Right lobe of liver (tissue), 6 donors: ENCODE measurements around the gene ADIPOR2. TPM values are rescaled to one million over a fixed set of nuclear protein-coding genes. Genes with fewer than 3 reads are reported as not detected.
A peak's percentile ranks its signal among the peaks of the same experiment; 100 is the strongest.

Source experiments
- ATAC-seq, 4 donors: fragments of 200-7000 bp; cut with Tn5 transposase; one replicate each; pipeline ENCODE4 v1.9.1; 2020; ENCODE audit warnings: mild to moderate bottlenecking in 4 of 4, moderate library complexity in 4 of 4
- DNase-seq, 3 donors: peaks; one replicate each; pipeline ENCODE4 v3.0.0-alpha.2; 2020
- H3K27ac ChIP-seq, 3 donors: fragments of 200-600 bp; one replicate each; pipeline ENCODE4 v1.8.0; 2022
- H3K27me3 ChIP-seq, 2 donors: fragments of 200-600 bp; one replicate each; pipeline ENCODE4 v1.8.0; 2022
- H3K36me3 ChIP-seq, 4 donors: fragments of 200-600 bp; sonication (generic) in 1 of 4; one replicate each; pipeline versions ENCODE4 v1.5.1 to v1.8.0; 2017 to 2022; ENCODE audit warnings: control low read depth in 1 of 4
- H3K4me1 ChIP-seq, 4 donors: fragments of 200-600 bp; sonication (generic) in 1 of 4; one replicate each; pipeline versions ENCODE4 v1.5.1 to v1.8.0; 2017 to 2022; ENCODE audit warnings: control low read depth in 1 of 4
- H3K4me3 ChIP-seq, 3 donors: fragments of 200-600 bp; one replicate each; pipeline ENCODE4 v1.8.0; 2022
- H3K9me3 ChIP-seq, 4 donors: fragments of 200-600 bp; sonication (generic) in 1 of 4; one replicate each; pipeline versions ENCODE4 v1.5.1 to v1.8.0; 2017 to 2022; ENCODE audit warnings: control low read depth in 1 of 4
- CTCF ChIP-seq, 4 donors: fragments of 200-600 bp in 3 of 4; fragments of 450-650 bp in 1 of 4; IDR thresholded peaks; one replicate each; pipeline versions ENCODE4 v1.5.1 to v1.8.0; 2016 to 2022; ENCODE audit warnings: antibody characterized with exemption in 4 of 4, mild to moderate bottlenecking in 2 of 4
- POLR2A ChIP-seq: fragments of 450-650 bp; IDR thresholded peaks from one replicate; pipeline ENCODE4 v1.6.1; 2017; ENCODE audit warnings: antibody characterized with exemption, mild to moderate bottlenecking
- WGBS: methylation state at CpG from one replicate; pipeline ENCODE4 v1.1.6; 2018; ENCODE audit warnings: low coverage, low lambda C conversion rate; ENCODE audit not compliant: insufficient coverage; ENCODE audit errors: missing lambda C conversion rate; 5-methylcytosine and 5-hydroxymethylcytosine counted together
- intact Hi-C, 2 donors: fragments of 100-400 bp; cut with DNase I; formaldehyde crosslinking; loops; one replicate each; pipeline versions ENCODE4 v1.11.2 to v1.14.1; 2022
- total RNA-seq, 6 experiments: library from RNA; depleted of rRNA in 2 of 6; stranded (reverse); fragments of >200 nt in 2 of 6; fragmentation: NEBNext Ultra II Directional in 3 of 6; extraction: Animal tissue kit (Norgen Biotek cat#: 25700) in 3 of 6; gene quantifications; one replicate each; pipeline versions ENCODE4 v1.1.0 to v1.2.4, GENCODE V29; 2016 to 2023
- donor health status: DM: no; HTN: yes; CAD: no.
- donor health status: DM: no; HTN: no; CAD: no.
- donor health status: DM: no; HTN: no; CAD: no.
- donor health status: DM: no; HTN: yes; CAD: no.
- donor health status: DM: no; HTN: yes; CAD: no.

The ADIPOR2 gene
- total RNA-seq, 6 experiments from 2014 or later: 46.5 to 108 (median 59.8) TPM

GRCh38 chr12:1716911-1717310 lies 26.0 kb downstream of the ADIPOR2 start:
- no peaks in the 10 kb centered on the region for H3K27me3 ChIP-seq
- H3K9me3 ChIP-seq: no peaks in the 10 kb centered on the region
- ATAC-seq (peak in 3 of 4 donors; percentile 23 to 64 (median 46)), DNase-seq (no peak)
- intact Hi-C loops: no loop called here
- H3K4me3 ChIP-seq: no peak overlapping the region
- no peaks in the 10 kb centered on the region for H3K36me3 ChIP-seq
- H3K4me1 ChIP-seq: peaks cover 0 to 71% (median 21%) of the 10 kb centered on the region in 4 donors
- no peak for TF ChIP-seq POLR2A
- no peak for TF ChIP-seq CTCF (IDR thresholded peaks at IDR 0.05)
- no peak overlapping the region for H3K27ac ChIP-seq

- intact Hi-C loops: no loop called here
- peaks cover 0 to 52% (median 17%) of the 10 kb centered on the region in 4 donors for H3K4me1 ChIP-seq
- no peak overlapping the region for H3K4me3 ChIP-seq
These were observed 28.3 kb downstream of the ADIPOR2 start for GRCh38 chr12:1719139-1719538.

GRCh38 chr12:1720494-1720893 lies 29.6 kb downstream of the ADIPOR2 start:
- intact Hi-C loops: no loop called here
- H3K9me3 ChIP-seq: no peaks in the 10 kb centered on the region
- H3K4me1 ChIP-seq: peaks cover 0 to 52% (median 17%) of the 10 kb centered on the region in 4 donors
- no peaks in the 10 kb centered on the region for H3K27me3 ChIP-seq
- TF ChIP-seq POLR2A: no peak
- no peak for TF ChIP-seq CTCF (IDR thresholded peaks at IDR 0.05)
- no peaks in the 10 kb centered on the region for H3K36me3 ChIP-seq
- H3K4me3 ChIP-seq: no peak overlapping the region
- WGBS: no CpG with 5 or more reads among the region's 3 CpGs
- no peak for DNase-seq
- H3K27ac ChIP-seq: no peak overlapping the region
- ATAC-seq: no peak

More at GRCh38 chr12:1719139-1719538, 28.3 kb downstream of the ADIPOR2 start:
- Histone ChIP-seq H3K36me3 (no peaks in the 10 kb centered on the region), H3K9me3 (no peaks in the 10 kb centered on the region), H3K27me3 (no peaks in the 10 kb centered on the region), H3K27ac (no peak overlapping the region)
- no peak for TF ChIP-seq CTCF (IDR thresholded peaks at IDR 0.05)
- TF ChIP-seq POLR2A: no peak
- ATAC-seq (peak in 2 of 4 donors; percentile 20 to 37), DNase-seq (no peak)

GRCh38 chr12:1723721-1724120 lies 32.9 kb downstream of the ADIPOR2 start:
- ATAC-seq (no peak), DNase-seq (no peak)
- Histone ChIP-seq H3K9me3 (no peaks in the 10 kb centered on the region), H3K27me3 (no peaks in the 10 kb centered on the region), H3K4me3 (no peak overlapping the region), H3K36me3 (no peaks in the 10 kb centered on the region), H3K4me1 (peaks cover 0 to 24% (median 7%) of the 10 kb centered on the region in 4 donors), H3K27ac (no peak overlapping the region)
- WGBS: 92% methylated on average over 6 of the region's 6 CpGs
- intact Hi-C loops: no loop called here
- no peak for TF ChIP-seq POLR2A
- no peak for TF ChIP-seq CTCF (IDR thresholded peaks at IDR 0.05)

- no peak overlapping the region for H3K27ac ChIP-seq
- H3K27me3 ChIP-seq: no peaks in the 10 kb centered on the region
- intact Hi-C loops: no loop called here
- H3K36me3 ChIP-seq: no peaks in the 10 kb centered on the region
- DNase-seq (no peak), ATAC-seq (peak in 3 of 4 donors; percentile 46 to 56 (median 47))
- no peak overlapping the region for H3K4me3 ChIP-seq
- WGBS: 79% methylated on average over 3 of the region's 3 CpGs
- H3K9me3 ChIP-seq: no peaks in the 10 kb centered on the region
- peaks cover 0 to 19% (median 5%) of the 10 kb centered on the region in 4 donors for H3K4me1 ChIP-seq
- TF ChIP-seq POLR2A (no peak), CTCF (IDR thresholded peaks at IDR 0.05) (no peak)
These were observed 33.4 kb downstream of the ADIPOR2 start for GRCh38 chr12:1724250-1724649.
